Thymus (tissue), 14 donors: ENCODE measurements around the gene FDX2. TPM values are rescaled to one million over a fixed set of nuclear protein-coding genes. Genes with fewer than 3 reads are reported as not detected.

Experiments used
- DNase-seq, 9 donors: peaks; one replicate each; pipeline ENCODE4 v3.0.0-alpha.2; 2013; ENCODE audit warnings: low spot score in 9 of 9, low read depth in 6 of 9, missing footprints in 1 of 9
- H3K27ac ChIP-seq, 2 donors: one replicate each; pipeline ENCODE4 v1.5.1; 2013; ENCODE audit warnings: control low read depth in 1 of 2, low read depth in 1 of 2, low read length in 1 of 2, mild to moderate bottlenecking in 1 of 2, moderate library complexity in 1 of 2
- H3K27me3 ChIP-seq, 2 donors: one replicate each; pipeline ENCODE4 v1.5.1; 2013; ENCODE audit warnings: low read length in 1 of 2; ENCODE audit not compliant: control insufficient read depth in 2 of 2, insufficient read depth in 1 of 2
- H3K36me3 ChIP-seq, 2 donors: one replicate each; pipeline ENCODE4 v1.5.1; 2013; ENCODE audit warnings: low read length in 1 of 2, mild to moderate bottlenecking in 1 of 2, moderate library complexity in 1 of 2; ENCODE audit not compliant: control insufficient read depth in 2 of 2, insufficient read depth in 2 of 2
- H3K4me1 ChIP-seq, 2 donors: one replicate each; pipeline ENCODE4 v1.5.1; 2013; ENCODE audit warnings: low read length in 2 of 2; ENCODE audit not compliant: control insufficient read depth in 2 of 2, insufficient read depth in 2 of 2
- H3K4me3 ChIP-seq, 2 donors: one replicate each; pipeline ENCODE4 v1.5.1; 2013; ENCODE audit warnings: low read length in 2 of 2, control low read depth in 1 of 2, mild to moderate bottlenecking in 1 of 2
- H3K9me3 ChIP-seq, 2 donors: one replicate each; pipeline ENCODE4 v1.5.1; 2013; ENCODE audit warnings: low read length in 1 of 2, mild to moderate bottlenecking in 1 of 2; ENCODE audit not compliant: control insufficient read depth in 2 of 2, insufficient read depth in 1 of 2
- WGBS: extraction: QIAGEN DNeasy Blood & Tissue Kit; methylation state at CpG from one replicate; pipeline ENCODE4 v1.1.7; 2013; 5-methylcytosine and 5-hydroxymethylcytosine counted together
- long read RNA-seq, 10 donors: transcript quantifications; one replicate each; lab custom pipeline, GENCODE V29; 2026
- polyA plus RNA-seq: library from polyadenylated mRNA; stranded (reverse); fragments of 200-250 nt; gene quantifications from one replicate; pipeline ENCODE4 v1.2.3, GENCODE V29; 2013
- total RNA-seq: library from RNA; stranded (reverse); fragments of 120-200 nt; gene quantifications from one replicate; pipeline ENCODE4 v1.2.4, GENCODE V29; 2013
- donor health status: healthy.

Gene FDX2
- total RNA-seq (11.9 TPM), polyA plus RNA-seq (18.2 TPM)
- long read RNA-seq, donor 1, partial matches to known transcripts: 0 of 1 reads
- long read RNA-seq, donor 1, other reads (novel, unspliced or antisense): 0 of 1 reads
- long read RNA-seq, donor 2, transcript FDX2-202 (5 exons, 1,012 nt): major isoform, 6 of 11 reads
- long read RNA-seq, donor 2, partial matches to known transcripts: 0 of 11 reads
- long read RNA-seq, donor 2, other reads (novel, unspliced or antisense): 0 of 11 reads
- long read RNA-seq, donor 3, partial matches to known transcripts: 0 of 6 reads
- long read RNA-seq, donor 3, other reads (novel, unspliced or antisense): 0 of 6 reads
- long read RNA-seq, donor 4, partial matches to known transcripts: 0 of 1 reads
- long read RNA-seq, donor 4, other reads (novel, unspliced or antisense): 0 of 1 reads
- long read RNA-seq, donor 5, transcript FDX2-202 (5 exons, 1,012 nt): major isoform, 10 of 12 reads
- long read RNA-seq, donor 5, partial matches to known transcripts: 0 of 12 reads
- long read RNA-seq, donor 5, other reads (novel, unspliced or antisense): 0 of 12 reads
- long read RNA-seq, donor 6, partial matches to known transcripts: 0 of 3 reads
- long read RNA-seq, donor 6, other reads (novel, unspliced or antisense): 0 of 3 reads
- long read RNA-seq, donor 7, transcript FDX2-202 (5 exons, 1,012 nt): major isoform, 6 of 7 reads
- long read RNA-seq, donor 7, partial matches to known transcripts: 0 of 7 reads
- long read RNA-seq, donor 7, other reads (novel, unspliced or antisense): 0 of 7 reads
- long read RNA-seq, donor 8, partial matches to known transcripts: 0 of 1 reads
- long read RNA-seq, donor 8, other reads (novel, unspliced or antisense): 0 of 1 reads
- long read RNA-seq, donor 9, partial matches to known transcripts: 0 of 4 reads
- long read RNA-seq, donor 9, other reads (novel, unspliced or antisense): 0 of 4 reads
- long read RNA-seq, donor 10, transcript FDX2-202 (5 exons, 1,012 nt): major isoform, 5 of 6 reads
- long read RNA-seq, donor 10, partial matches to known transcripts: 0 of 6 reads
- long read RNA-seq, donor 10, other reads (novel, unspliced or antisense): 0 of 6 reads

GRCh38 chr19:10315335-10316214 is at the start of gene FDX2:
Gene FDX2, minus strand, starts transcription at chr19:10316015. Its CDS starts 19 bp downstream, at chr19:10315996.
- peak within 1 kb of the TSS in 1 of 2 donors; percentile 42 for H3K27ac ChIP-seq

GRCh38 chr19:10365518-10365917 is 49.7 kb upstream of the FDX2 start:
- Histone ChIP-seq H3K27me3 (no peaks in the 10 kb centered on the region), H3K27ac (no peak overlapping the region), H3K36me3 (peaks cover 75 to 91% of the 10 kb centered on the region in 2 donors), H3K4me3 (no peak overlapping the region), H3K4me1 (no peaks in the 10 kb centered on the region), H3K9me3 (no peaks in the 10 kb centered on the region)
- DNase-seq: no peak
- WGBS: 98% methylated on average over 23 of the region's 23 CpGs

More at GRCh38 chr19:10315335-10316214, at the start of gene FDX2:
- peak; percentile 47 to 85 (median 66) for DNase-seq
- WGBS: 2% methylated on average over 55 of the region's 55 CpGs
- peaks cover 6 to 11% of the 10 kb centered on the region in 2 donors for H3K4me1 ChIP-seq
- peak within 1 kb of the TSS; percentile 70 to 87 for H3K4me3 ChIP-seq
- H3K9me3 ChIP-seq: peaks cover 0 to 4% of the 10 kb centered on the region in 2 donors
- no peaks in the 10 kb centered on the region for H3K27me3 ChIP-seq
- peaks cover 44 to 45% of the 10 kb centered on the region in 2 donors for H3K36me3 ChIP-seq

- no peak for DNase-seq
- H3K36me3 ChIP-seq: peaks cover 79 to 91% of the 10 kb centered on the region in 2 donors
- no peak overlapping the region for H3K4me3 ChIP-seq
- no peaks in the 10 kb centered on the region for H3K27me3 ChIP-seq
- no peak overlapping the region for H3K27ac ChIP-seq
- H3K9me3 ChIP-seq: no peaks in the 10 kb centered on the region
- H3K4me1 ChIP-seq: no peaks in the 10 kb centered on the region
- 97% methylated on average over 19 of the region's 19 CpGs for WGBS
Measured at GRCh38 chr19:10364644-10365043, 48.8 kb upstream of the FDX2 start.

GRCh38 chr19:10363789-10364281 is 48.0 kb upstream of the FDX2 start:
- H3K4me3 ChIP-seq: no peak overlapping the region
- DNase-seq: no peak
- no peak overlapping the region for H3K27ac ChIP-seq
- no peaks in the 10 kb centered on the region for H3K27me3 ChIP-seq
- H3K36me3 ChIP-seq: peaks cover 77 to 91% of the 10 kb centered on the region in 2 donors
- no peaks in the 10 kb centered on the region for H3K4me1 ChIP-seq
- no peaks in the 10 kb centered on the region for H3K9me3 ChIP-seq
- 97% methylated on average over 12 of the region's 12 CpGs for WGBS

GRCh38 chr19:10362259-10362658 is 46.4 kb upstream of the FDX2 start:
- no peak overlapping the region for H3K27ac ChIP-seq
- no peaks in the 10 kb centered on the region for H3K27me3 ChIP-seq
- H3K4me3 ChIP-seq: no peak overlapping the region
- DNase-seq: no peak
- no peaks in the 10 kb centered on the region for H3K9me3 ChIP-seq
- peaks cover 76 to 91% of the 10 kb centered on the region in 2 donors for H3K36me3 ChIP-seq
- no peaks in the 10 kb centered on the region for H3K4me1 ChIP-seq
- 97% methylated on average over 18 of the region's 18 CpGs for WGBS

GRCh38 chr19:10361569-10362011 is 45.8 kb upstream of the FDX2 start:
- Histone ChIP-seq H3K9me3 (no peaks in the 10 kb centered on the region), H3K27me3 (no peaks in the 10 kb centered on the region), H3K27ac (no peak overlapping the region), H3K4me1 (no peaks in the 10 kb centered on the region), H3K36me3 (peaks cover 78 to 91% of the 10 kb centered on the region in 2 donors), H3K4me3 (no peak overlapping the region)
- no peak for DNase-seq
- WGBS: 95% methylated on average over 16 of the region's 16 CpGs

GRCh38 chr19:10356431-10356830 is 40.6 kb upstream of the FDX2 start:
- Histone ChIP-seq H3K27ac (no peak overlapping the region), H3K36me3 (peaks cover 71 to 77% of the 10 kb centered on the region in 2 donors), H3K4me1 (no peaks in the 10 kb centered on the region), H3K4me3 (no peak overlapping the region), H3K27me3 (no peaks in the 10 kb centered on the region), H3K9me3 (peaks cover 2 to 3% of the 10 kb centered on the region in 2 donors)
- no peak for DNase-seq
- WGBS: 98% methylated on average over 12 of the region's 12 CpGs

- no peak overlapping the region for H3K27ac ChIP-seq
- no peak overlapping the region for H3K4me3 ChIP-seq
- no peaks in the 10 kb centered on the region for H3K4me1 ChIP-seq
- WGBS: 97% methylated on average over 32 of the region's 32 CpGs
- H3K27me3 ChIP-seq: no peaks in the 10 kb centered on the region
- peaks cover 64 to 71% of the 10 kb centered on the region in 2 donors for H3K36me3 ChIP-seq
- no peak for DNase-seq
- H3K9me3 ChIP-seq: peaks cover 2 to 3% of the 10 kb centered on the region in 2 donors
Measured at GRCh38 chr19:10353793-10354391, 38.1 kb upstream of the FDX2 start.
